Lower leg skin (tissue), 3 donors: Measurements from ENCODE around the gene SRP9.

Experiments used
- CTCF ChIP-seq, 3 donors: fragments of 450-650 bp; IDR thresholded peaks; one replicate each; pipeline ENCODE4 v1.5.1; 2016; ENCODE audit warnings: antibody characterized with exemption in 3 of 3, mild to moderate bottlenecking in 3 of 3, moderate library complexity in 2 of 3
- POLR2A ChIP-seq, 2 donors: fragments of 450-650 bp; IDR thresholded peaks; one replicate each; pipeline ENCODE4 v1.6.1; 2016 to 2017; ENCODE audit warnings: antibody characterized with exemption in 2 of 2, mild to moderate bottlenecking in 1 of 2, moderate library complexity in 1 of 2

GRCh38 chr1:225794954-225795353 is 17.3 kb downstream of the SRP9 start:
- TF ChIP-seq CTCF (IDR thresholded peaks at IDR 0.05) (no peak), POLR2A (IDR thresholded peaks at IDR 0.05) (no peak)
